A549 (cell line): ENCODE data around the gene STAC.

Experiments
- EHF ChIP-seq: fragments of 250-450 bp; sonication (Bioruptor Pico); IDR thresholded peaks from 2 replicates; pipeline ENCODE4 v1.5.0; 2020; ENCODE audit warnings: mild to moderate bottlenecking
- PHF8 ChIP-seq: fragments of 200-600 bp; sonication (generic); IDR thresholded peaks from 2 replicates; pipeline ENCODE4 v1.6.1; 2016; ENCODE audit warnings: low read depth, mild to moderate bottlenecking, antibody characterized with exemption, moderate library complexity, borderline replicate concordance

- TF ChIP-seq PHF8 (no peak), EHF (no peak)
These were observed 17.5 kb downstream of the STAC start for GRCh38 chr3:36397841-36398240.
